BLaER1 treated with 17β-estradiol and CSF1 and Interleukin-3, amounts not matched to agents 10 nM and 100 nM (cell line): ENCODE data around the gene PDXP.
A peak's percentile ranks its signal among the peaks of the same experiment; 100 is the strongest.

Source experiments
- H3K27ac ChIP-seq, 11 experiments: shearing (Covaris generic); formaldehyde crosslinking; 2 replicates each; pipeline ENCODE4 v1.8.1; 2022
- H3K27me3 ChIP-seq, 11 experiments: shearing (Covaris generic); formaldehyde crosslinking; 2 replicates each; pipeline ENCODE4 v1.8.1; 2022
- H3K36me3 ChIP-seq, 11 experiments: shearing (Covaris generic); formaldehyde crosslinking; 2 replicates each; pipeline ENCODE4 v1.8.1; 2022
- H3K4me1 ChIP-seq, 10 experiments: shearing (Covaris generic); formaldehyde crosslinking; 2 replicates each; pipeline ENCODE4 v1.8.1; 2022
- H3K4me2 ChIP-seq, 11 experiments: shearing (Covaris generic); formaldehyde crosslinking; 2 replicates each; pipeline ENCODE4 v1.8.1; 2022
- H3K4me3 ChIP-seq, 10 experiments: shearing (Covaris generic); formaldehyde crosslinking; 2 replicates each; pipeline ENCODE4 v1.8.1; 2022
- H3K9ac ChIP-seq, 11 experiments: shearing (Covaris generic); formaldehyde crosslinking; 2 replicates each; pipeline ENCODE4 v1.8.1; 2022
- H3K9me3 ChIP-seq, 11 experiments: shearing (Covaris generic); formaldehyde crosslinking; replicated peaks in 1 of 11; 2 replicates each; pipeline ENCODE4 v1.8.1; 2022
- H4K20me1 ChIP-seq, 11 experiments: shearing (Covaris generic); formaldehyde crosslinking; 2 replicates each; pipeline ENCODE4 v1.8.1; 2022
- Cebpa-rat ChIP-seq, 11 experiments: shearing (Covaris generic); IDR thresholded peaks; 2 replicates each; pipeline ENCODE4 v1.8.1; 2022

The PDXP gene

DNA sequence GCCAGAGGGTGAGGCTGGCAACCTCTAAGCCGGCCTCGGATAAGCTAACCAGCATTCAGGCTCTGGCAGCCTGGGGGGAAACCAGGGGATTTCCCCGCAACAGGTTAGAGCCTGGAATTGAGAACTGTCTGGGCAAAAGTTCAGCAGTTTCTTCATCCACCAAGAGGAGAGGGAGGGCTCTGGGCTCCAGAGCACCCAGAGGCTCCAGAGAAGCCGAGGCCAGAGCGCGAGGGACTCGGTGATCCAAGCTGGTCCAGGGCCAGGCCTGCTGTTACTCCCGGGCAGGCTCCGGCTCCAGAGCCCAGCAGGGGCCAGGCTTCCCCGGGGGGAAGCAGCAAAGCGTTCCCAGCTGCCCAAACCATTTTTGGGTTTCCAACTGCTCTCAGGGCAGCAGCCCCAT, 32.4 kb upstream of the PDXP start:
- Histone ChIP-seq H3K36me3 (peaks cover 20 to 69% (median 50%) of the 10 kb centered on the region in 11 experiments), H3K9me3 (no peaks in the 10 kb centered on the region), H3K4me2 (peak overlapping the region; percentile 87 to 99 (median 95)), H3K27me3 (no peaks in the 10 kb centered on the region), H3K4me3 (peak overlapping the region in 8 of 10 experiments; percentile 5 to 45 (median 31); a peak in 12 of 20 replicates), H3K27ac (peak overlapping the region; percentile 74 to 94 (median 81)), H4K20me1 (peaks cover 0 to 11% (median 0%) of the 10 kb centered on the region in 11 experiments; a peak in 4 of 22 replicates), H3K9ac (peak overlapping the region; percentile 62 to 88 (median 72)), H3K4me1 (peaks cover 81 to 84% (median 83%) of the 10 kb centered on the region in 10 experiments)
- TF ChIP-seq Cebpa-rat (IDR thresholded peaks at IDR 0.05) = no peak

DNA sequence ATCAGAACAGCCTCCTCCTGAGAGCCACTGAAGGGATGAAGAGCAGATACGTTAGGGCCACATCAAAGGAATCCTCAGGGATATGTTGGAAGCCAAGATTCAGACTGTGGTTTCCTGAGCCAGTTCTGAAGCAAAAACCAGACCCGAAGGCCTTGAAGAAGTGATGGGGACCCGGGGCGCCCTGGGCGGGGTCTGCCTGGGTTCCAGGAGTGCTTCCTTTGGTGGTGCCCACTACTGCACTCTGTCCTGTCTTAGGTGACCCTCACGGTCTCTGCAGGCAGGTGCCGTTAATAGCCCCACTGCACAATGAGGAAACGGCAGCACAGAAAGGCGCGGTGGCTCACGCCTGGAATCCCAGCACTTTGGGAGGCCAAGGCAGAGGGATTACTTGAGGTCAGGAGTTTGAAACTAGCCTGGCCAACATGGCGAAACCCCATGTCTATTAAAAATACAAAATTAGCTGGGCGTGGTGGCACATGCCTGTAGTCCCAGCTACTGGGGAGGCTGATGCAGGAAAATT, 31.9 kb upstream of the PDXP start:
- H3K4me3 ChIP-seq = peak overlapping the region in 8 of 10 experiments; percentile 5 to 45 (median 32); a peak in 15 of 20 replicates
- H3K4me2 ChIP-seq = peak overlapping the region; percentile 87 to 99 (median 95)
- peak overlapping the region; percentile 74 to 94 (median 81) for H3K27ac ChIP-seq
- peak overlapping the region; percentile 62 to 88 (median 72) for H3K9ac ChIP-seq
- no peaks in the 10 kb centered on the region for H3K27me3 ChIP-seq
- H3K4me1 ChIP-seq = peaks cover 85 to 89% (median 88%) of the 10 kb centered on the region in 10 experiments
- H3K36me3 ChIP-seq = peaks cover 16 to 69% (median 50%) of the 10 kb centered on the region in 11 experiments
- H4K20me1 ChIP-seq = peaks cover 0 to 11% (median 0%) of the 10 kb centered on the region in 11 experiments; a peak in 4 of 22 replicates
- H3K9me3 ChIP-seq = no peaks in the 10 kb centered on the region
- no peak for TF ChIP-seq Cebpa-rat (IDR thresholded peaks at IDR 0.05)

DNA sequence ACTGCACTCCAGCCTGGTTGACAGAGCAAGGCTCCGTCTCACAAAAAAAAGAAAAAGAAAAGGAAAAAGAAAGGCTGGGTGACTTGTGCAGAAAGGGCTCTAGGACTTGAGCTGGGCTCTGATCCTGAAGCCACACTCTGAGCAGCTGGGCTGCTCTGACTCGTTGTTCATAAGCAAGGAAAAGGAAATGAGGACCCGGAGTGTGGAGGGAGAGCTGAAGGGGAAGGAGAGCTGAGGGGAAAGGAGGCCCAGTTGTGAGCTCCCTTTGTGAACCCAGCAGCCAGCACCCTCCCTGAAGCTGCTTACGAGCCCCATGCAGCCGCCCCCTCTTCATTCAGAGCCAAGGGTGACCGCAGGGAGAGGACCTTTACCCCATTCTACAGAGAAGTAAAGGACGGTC, 31.4 kb upstream of the PDXP start:
- H3K4me1 ChIP-seq = peaks cover 90 to 94% (median 93%) of the 10 kb centered on the region in 10 experiments
- H3K4me2 ChIP-seq = peak overlapping the region; percentile 87 to 99 (median 95)
- no peaks in the 10 kb centered on the region for H3K9me3 ChIP-seq
- no peak for TF ChIP-seq Cebpa-rat (IDR thresholded peaks at IDR 0.05)
- H3K27me3 ChIP-seq = no peaks in the 10 kb centered on the region
- H3K4me3 ChIP-seq = peak overlapping the region in 8 of 10 experiments; percentile 5 to 45 (median 32); a peak in 14 of 20 replicates
- peak overlapping the region; percentile 74 to 94 (median 81) for H3K27ac ChIP-seq
- H4K20me1 ChIP-seq = peaks cover 0 to 11% (median 0%) of the 10 kb centered on the region in 11 experiments; a peak in 4 of 22 replicates
- H3K9ac ChIP-seq = peak overlapping the region; percentile 62 to 88 (median 72)
- H3K36me3 ChIP-seq = peaks cover 12 to 70% (median 51%) of the 10 kb centered on the region in 11 experiments

DNA sequence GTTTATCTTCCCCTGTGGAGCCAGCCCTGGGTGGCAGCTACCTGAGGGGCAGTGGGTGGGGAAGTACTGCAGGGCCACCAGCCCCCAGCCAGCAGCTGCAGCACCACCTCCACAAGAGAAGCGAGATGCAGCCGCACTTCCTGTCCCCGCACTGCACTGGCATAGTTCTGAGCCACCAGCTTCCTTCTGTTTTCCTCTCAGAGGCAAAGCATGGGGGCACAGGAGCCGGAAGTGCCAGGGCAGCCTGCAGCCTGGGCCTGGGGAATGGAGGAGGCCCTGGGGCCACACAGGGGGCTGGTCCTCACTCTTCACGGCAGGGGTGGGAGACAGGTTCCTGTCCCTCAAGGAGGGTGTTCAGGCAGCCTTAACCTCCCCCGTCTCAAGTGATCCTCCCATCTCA, 31.0 kb upstream of the PDXP start:
- H3K4me3 ChIP-seq = peak overlapping the region in 8 of 10 experiments; percentile 5 to 45 (median 28); a peak in 12 of 20 replicates
- H3K9me3 ChIP-seq = no peaks in the 10 kb centered on the region
- TF ChIP-seq Cebpa-rat (IDR thresholded peaks at IDR 0.05) = no peak
- H4K20me1 ChIP-seq = peaks cover 0 to 8% (median 0%) of the 10 kb centered on the region in 11 experiments; a peak in 4 of 22 replicates
- peak overlapping the region; percentile 62 to 88 (median 72) for H3K9ac ChIP-seq
- peaks cover 95 to 98% (median 97%) of the 10 kb centered on the region in 10 experiments for H3K4me1 ChIP-seq
- peak overlapping the region; percentile 74 to 94 (median 81) for H3K27ac ChIP-seq
- H3K27me3 ChIP-seq = no peaks in the 10 kb centered on the region
- H3K4me2 ChIP-seq = peak overlapping the region; percentile 87 to 99 (median 95)
- peaks cover 9 to 70% (median 51%) of the 10 kb centered on the region in 11 experiments for H3K36me3 ChIP-seq

DNA sequence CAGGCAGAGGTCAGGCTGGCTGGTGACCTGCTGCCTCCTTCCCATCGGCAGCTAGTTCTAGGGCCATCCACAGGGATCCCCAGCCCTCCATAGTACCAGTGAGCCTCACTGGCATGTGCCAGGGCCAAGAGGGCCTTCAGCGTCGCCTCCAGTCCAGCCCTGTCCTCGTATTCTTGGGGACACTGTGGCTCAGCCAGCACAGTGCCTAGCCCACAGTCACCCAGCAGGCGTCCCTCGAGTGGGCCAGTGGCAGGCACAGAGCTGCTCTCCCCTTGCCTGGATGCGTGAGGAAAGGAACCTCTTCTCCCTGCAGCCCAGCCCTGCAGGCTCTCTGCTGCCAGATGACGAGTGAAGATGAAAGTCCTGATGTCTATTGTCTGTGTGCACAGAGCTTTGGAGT, 29.7 kb upstream of the PDXP start:
- no peak overlapping the region; a peak in 2 of 20 replicates for H3K4me3 ChIP-seq
- peak overlapping the region; percentile 23 to 88 (median 68); a peak in 18 of 22 replicates for H3K9ac ChIP-seq
- H3K36me3 ChIP-seq = peaks cover 0 to 60% (median 44%) of the 10 kb centered on the region in 11 experiments; a peak in 18 of 22 replicates
- peak overlapping the region; percentile 87 to 99 (median 95) for H3K4me2 ChIP-seq
- H3K4me1 ChIP-seq = peaks cover 99 to 100% (median 100%) of the 10 kb centered on the region in 10 experiments
- H4K20me1 ChIP-seq = no peaks in the 10 kb centered on the region; a peak in 2 of 22 replicates
- no peak for TF ChIP-seq Cebpa-rat (IDR thresholded peaks at IDR 0.05)
- no peaks in the 10 kb centered on the region for H3K27me3 ChIP-seq
- no peaks in the 10 kb centered on the region for H3K9me3 ChIP-seq
- H3K27ac ChIP-seq = peak overlapping the region; percentile 14 to 94 (median 81); a peak in 19 of 22 replicates

DNA sequence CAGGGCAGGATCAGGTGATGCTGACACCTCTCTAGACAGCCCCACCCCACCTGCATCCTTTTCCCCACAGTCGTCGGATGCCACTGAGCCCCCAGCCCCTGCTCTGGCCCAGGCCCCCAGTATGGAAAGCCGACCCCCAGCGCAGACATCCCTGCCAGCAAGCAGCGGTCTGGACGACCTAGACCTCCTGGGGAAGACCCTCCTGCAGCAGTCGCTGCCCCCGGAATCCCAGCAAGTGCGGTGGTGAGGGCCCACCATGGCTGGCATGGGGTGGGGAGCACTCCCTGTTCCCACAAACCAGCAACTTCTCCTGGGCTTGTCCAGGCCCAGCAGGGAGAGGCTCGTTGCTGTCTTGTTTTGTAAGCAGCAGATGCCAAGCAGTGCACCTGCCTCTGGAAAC, 28.6 kb upstream of the PDXP start:
- no peak overlapping the region for H3K4me3 ChIP-seq
- peaks cover 99 to 100% (median 100%) of the 10 kb centered on the region in 10 experiments for H3K4me1 ChIP-seq
- H3K9ac ChIP-seq = peak overlapping the region in 6 of 11 experiments; percentile 68 to 88 (median 84); a peak in 8 of 22 replicates
- H3K36me3 ChIP-seq = peaks cover 0 to 50% (median 38%) of the 10 kb centered on the region in 11 experiments; a peak in 18 of 22 replicates
- peak overlapping the region; percentile 22 to 99 (median 97); a peak in 16 of 22 replicates for H3K4me2 ChIP-seq
- H3K9me3 ChIP-seq = no peaks in the 10 kb centered on the region
- TF ChIP-seq Cebpa-rat (IDR thresholded peaks at IDR 0.05) = no peak
- H4K20me1 ChIP-seq = no peaks in the 10 kb centered on the region; a peak in 2 of 22 replicates
- no peaks in the 10 kb centered on the region for H3K27me3 ChIP-seq
- peak overlapping the region in 7 of 11 experiments; percentile 75 to 94 (median 81); a peak in 12 of 22 replicates for H3K27ac ChIP-seq

DNA sequence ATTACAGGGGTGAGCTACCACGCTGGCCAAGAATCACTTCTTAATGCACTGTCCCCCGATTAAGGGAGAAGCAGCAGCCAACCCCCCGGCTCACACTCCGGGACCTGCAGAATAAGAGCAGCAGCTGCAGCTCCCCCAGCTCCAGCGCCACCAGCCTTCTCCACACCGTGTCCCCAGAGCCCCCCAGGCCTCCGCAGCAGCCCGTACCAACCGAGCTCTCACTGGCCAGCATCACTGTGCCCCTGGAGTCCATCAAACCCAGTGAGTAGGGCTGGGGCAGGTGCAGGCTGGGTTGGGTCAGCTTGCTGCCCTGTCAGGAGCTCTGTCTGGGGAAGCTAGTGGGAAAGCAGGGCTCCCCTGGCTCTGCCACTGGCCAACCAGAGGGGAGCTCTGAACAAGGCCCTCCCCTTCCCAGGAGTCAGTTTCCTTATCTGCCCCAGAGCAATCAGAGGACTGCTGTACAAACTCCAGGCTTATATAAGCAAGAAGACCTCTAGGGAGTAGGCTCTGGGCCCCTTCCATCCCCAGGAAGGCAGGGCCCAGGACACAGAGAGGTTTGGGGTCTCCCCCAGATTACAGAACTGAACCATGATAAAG, 27.6 kb upstream of the PDXP start:
- no peak for TF ChIP-seq Cebpa-rat (IDR thresholded peaks at IDR 0.05)
- H3K4me1 ChIP-seq = peaks cover 99 to 100% (median 100%) of the 10 kb centered on the region in 10 experiments
- H3K4me3 ChIP-seq = no peak overlapping the region
- H3K27ac ChIP-seq = peak overlapping the region; percentile 78 to 97 (median 92); a peak in 21 of 22 replicates
- H3K9ac ChIP-seq = peak overlapping the region; percentile 73 to 91 (median 87); a peak in 21 of 22 replicates
- H3K9me3 ChIP-seq = no peaks in the 10 kb centered on the region
- H3K36me3 ChIP-seq = peaks cover 0 to 44% (median 34%) of the 10 kb centered on the region in 11 experiments; a peak in 18 of 22 replicates
- peak overlapping the region; percentile 87 to 99 (median 95) for H3K4me2 ChIP-seq
- no peaks in the 10 kb centered on the region for H3K27me3 ChIP-seq
- no peaks in the 10 kb centered on the region; a peak in 2 of 22 replicates for H4K20me1 ChIP-seq

DNA sequence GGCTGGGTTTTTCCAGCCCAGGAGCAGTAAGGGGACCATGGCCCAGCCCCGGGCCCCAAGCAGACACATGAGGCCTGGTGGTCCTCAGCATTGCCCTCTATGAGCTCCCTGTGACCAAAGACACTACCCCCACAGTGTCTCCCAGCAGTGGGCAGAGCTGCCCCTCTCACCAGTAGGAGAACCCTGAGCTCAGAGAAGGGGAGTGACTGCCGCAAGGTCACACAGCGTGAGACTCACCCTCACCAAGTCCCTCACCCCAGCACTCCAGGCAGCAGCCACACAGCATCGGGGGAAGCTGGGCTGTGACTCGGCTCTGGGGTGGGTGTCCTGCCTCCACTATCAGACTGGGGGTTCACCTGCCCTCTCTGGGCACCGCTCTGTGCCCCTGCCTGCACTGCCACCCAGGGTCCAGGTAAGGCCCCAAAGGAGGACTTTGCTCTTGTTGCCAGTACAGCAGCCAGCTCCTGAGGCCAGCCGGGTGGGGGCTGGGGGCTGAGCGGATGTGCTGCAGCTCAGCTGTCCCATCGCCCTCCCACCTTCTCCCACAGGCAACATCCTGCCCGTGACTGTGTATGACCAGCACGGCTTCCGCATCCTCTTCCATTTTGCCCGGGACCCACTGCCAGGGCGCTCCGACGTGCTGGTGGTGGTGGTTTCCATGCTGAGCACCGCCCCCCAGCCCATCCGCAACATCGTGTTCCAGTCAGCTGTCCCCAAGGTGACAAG, 26.9 kb upstream of the PDXP start:
- Histone ChIP-seq H3K9me3 (no peaks in the 10 kb centered on the region), H4K20me1 (no peaks in the 10 kb centered on the region; a peak in 2 of 22 replicates), H3K27ac (peak overlapping the region; percentile 78 to 97 (median 92); a peak in 21 of 22 replicates), H3K36me3 (peaks cover 0 to 44% (median 34%) of the 10 kb centered on the region in 11 experiments; a peak in 17 of 22 replicates), H3K4me3 (peak overlapping the region in 1 of 10 experiments; percentile 21; a peak in 2 of 20 replicates), H3K9ac (peak overlapping the region; percentile 73 to 91 (median 87); a peak in 20 of 22 replicates), H3K4me1 (peaks cover 99 to 100% (median 100%) of the 10 kb centered on the region in 10 experiments), H3K4me2 (peak overlapping the region; percentile 87 to 99 (median 95)), H3K27me3 (no peaks in the 10 kb centered on the region)
- TF ChIP-seq Cebpa-rat (IDR thresholded peaks at IDR 0.05) = no peak
